ENCODE results near the gene CRB2. TPM values are rescaled to one million over a fixed set of nuclear protein-coding genes. Genes with fewer than 3 reads are reported as not detected.

CRB2 gene
- total RNA-seq, 1 experiment from 2014 or later, result 0.07 TPM

- RAD21 ChIA-PET (ENCODE audit: low non-redundant PET in 1 of 2, low total read pairs in 2 of 2, uncharacterized antibody in 2 of 2, unreplicated experiment in 2 of 2), result no interaction called here
- ATAC-seq, result no peak
- no TSS peak for BruUV-seq (replicated peaks)
Measured at GRCh38 chr9:123414204-123414603, 58.2 kb downstream of the CRB2 start.

More at GRCh38 chr9:123414204-123414603, 58.2 kb downstream of the CRB2 start:
- Histone ChIP-seq H3K4me1 (ENCODE audit: control insufficient read depth in 1 of 2, insufficient read depth in 2 of 2, low read length in 2 of 2) (no peaks in the 10 kb centered on the region), H3K27me3 (ENCODE audit: insufficient read depth, low read length) (no peaks in the 10 kb centered on the region), H3K9ac (ENCODE audit: low read length) (no peak overlapping the region), H3K9me2 (ENCODE audit: insufficient read depth) (no peaks in the 10 kb centered on the region), H3K79me2 (ENCODE audit: insufficient read depth, low read length) (no peaks in the 10 kb centered on the region), H3K4me2 (ENCODE audit: low read length) (no peak overlapping the region), H2AFZ (ENCODE audit: low read depth, low read length, poor library complexity, severe bottlenecking) (no peak overlapping the region), H4K20me1 (ENCODE audit: insufficient read depth) (no peaks in the 10 kb centered on the region), H3K27ac (ENCODE audit: low read depth, low read length) (no peak overlapping the region), H3K36me3 (ENCODE audit: control insufficient read depth in 1 of 2, insufficient read depth in 2 of 2, low read length in 2 of 2) (no peaks in the 10 kb centered on the region), H3K9me3 (ENCODE audit: control insufficient read depth in 1 of 2, insufficient read depth in 1 of 2, low read depth in 1 of 2, low read length in 2 of 2) (no peaks in the 10 kb centered on the region), H3K4me3 (replicated peaks in 1 of 2; ENCODE audit: low read depth in 1 of 2, low read length in 2 of 2) (no peak overlapping the region)
- intact Hi-C loops (cut with micrococcal nuclease), result no loop called here
- CTCF ChIA-PET, result no interaction called here
- DNase-seq (ENCODE audit: low read depth, low spot score), result no peak
- TF ChIP-seq ZNF274 (IDR thresholded peaks at IDR 0.05; ENCODE audit: low read depth, low read length) (no peak), ATF3 (IDR thresholded peaks at IDR 0.05) (no peak), SP1 (IDR thresholded peaks at IDR 0.05; ENCODE audit: low read depth) (no peak), MAX (IDR thresholded peaks at IDR 0.05) (no peak), EZH2 (IDR thresholded peaks at IDR 0.05) (no peak), ELF1 (IDR thresholded peaks at IDR 0.05; ENCODE audit: borderline replicate concordance, low read depth) (no peak), REST (IDR thresholded peaks at IDR 0.05; ENCODE audit: low read depth) (no peak), FOSL1 (IDR thresholded peaks at IDR 0.05; ENCODE audit: low read depth) (no peak), SIN3A (IDR thresholded peaks at IDR 0.05; ENCODE audit: low read depth) (no peak), CEBPB (IDR thresholded peaks at IDR 0.05; ENCODE audit: low read depth) (no peak), TCF7L2 (IDR thresholded peaks at IDR 0.05; ENCODE audit: borderline replicate concordance, extremely low read depth, insufficient read depth, insufficient read length) (no peak), EZH2phosphoT487 (IDR thresholded peaks at IDR 0.05; ENCODE audit: borderline replicate concordance) (no peak), EGR1 (IDR thresholded peaks at IDR 0.05; ENCODE audit: low read depth) (no peak), YY1 (IDR thresholded peaks at IDR 0.05; ENCODE audit: extremely low read depth, insufficient replicate concordance, low read depth, low read length) (no peak), CTCF (IDR thresholded peaks at IDR 0.05 in 2 of 3, conservative IDR thresholded peaks at IDR 0.05 in 1 of 3; ENCODE audit: borderline replicate concordance in 1 of 3, insufficient read depth in 1 of 3, low read depth in 2 of 3, low read length in 2 of 3) (no peak), ZFX (IDR thresholded peaks at IDR 0.05) (no peak)
- POLR2A ChIA-PET, result no interaction called here
